Parietal lobe (tissue), 1 donor: ENCODE results near the gene PYHIN1. TPM values are rescaled to one million over a fixed set of nuclear protein-coding genes. Genes with fewer than 3 reads are reported as not detected.

Experiments used
- total RNA-seq: library from RNA; depleted of rRNA; stranded (reverse); fragments of >200 nt; gene quantifications from one replicate; pipeline ENCODE4 v1.2.3, GENCODE V29; 2014

Gene PYHIN1
- total RNA-seq = not detected

GRCh38 chr1:158931055-158931737 is at the start of gene PYHIN1:
PYHIN1 (plus strand) TSS chr1:158931552; CDS start chr1:158936911, 5,359 bp downstream.

GRCh38 chr1:159009704-159010361 is 78.5 kb downstream of the PYHIN1 start, which contains the start of gene IFI16:
IFI16 (plus strand) TSS chr1:159009907; CDS start chr1:159014681, 4,774 bp downstream.

Other genes starting within 250 kb of the PYHIN1 start
- gene SPTA1, start 244.8 kb upstream of the PYHIN1 start, total RNA-seq = 1.3 TPM
- not detected for gene OR6K2, start 230.9 kb upstream of the PYHIN1 start, total RNA-seq
- gene OR6K3, start 210.8 kb upstream of the PYHIN1 start, total RNA-seq = not detected
- gene OR6K6, start 176.8 kb upstream of the PYHIN1 start, total RNA-seq = not detected
- gene OR6N1, start 159.4 kb upstream of the PYHIN1 start, total RNA-seq = not detected
- not detected for gene OR6N2, start 150.3 kb upstream of the PYHIN1 start, total RNA-seq
- 1.3 TPM for gene MNDA, start 100.2 kb upstream of the PYHIN1 start, total RNA-seq
- gene IFI16, start 78.4 kb downstream of the PYHIN1 start, total RNA-seq = 27.5 TPM
- gene AIM2, start 145.2 kb downstream of the PYHIN1 start, total RNA-seq = 19.7 TPM
- gene CADM3, start 240.1 kb downstream of the PYHIN1 start, total RNA-seq = 148 TPM